GM21447 (cell line): ENCODE data around the gene CDYL.
A peak's percentile ranks its signal among the peaks of the same experiment; 100 is the strongest.

ENCODE experiments used
- ATAC-seq: cut with Tn5 transposase; IDR thresholded peaks from one replicate; pipeline ENCODE4 v1.9.1; 2021; ENCODE audit not compliant: unreplicated experiment

The CDYL gene, protein sequence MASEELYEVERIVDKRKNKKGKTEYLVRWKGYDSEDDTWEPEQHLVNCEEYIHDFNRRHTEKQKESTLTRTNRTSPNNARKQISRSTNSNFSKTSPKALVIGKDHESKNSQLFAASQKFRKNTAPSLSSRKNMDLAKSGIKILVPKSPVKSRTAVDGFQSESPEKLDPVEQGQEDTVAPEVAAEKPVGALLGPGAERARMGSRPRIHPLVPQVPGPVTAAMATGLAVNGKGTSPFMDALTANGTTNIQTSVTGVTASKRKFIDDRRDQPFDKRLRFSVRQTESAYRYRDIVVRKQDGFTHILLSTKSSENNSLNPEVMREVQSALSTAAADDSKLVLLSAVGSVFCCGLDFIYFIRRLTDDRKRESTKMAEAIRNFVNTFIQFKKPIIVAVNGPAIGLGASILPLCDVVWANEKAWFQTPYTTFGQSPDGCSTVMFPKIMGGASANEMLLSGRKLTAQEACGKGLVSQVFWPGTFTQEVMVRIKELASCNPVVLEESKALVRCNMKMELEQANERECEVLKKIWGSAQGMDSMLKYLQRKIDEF

DNA sequence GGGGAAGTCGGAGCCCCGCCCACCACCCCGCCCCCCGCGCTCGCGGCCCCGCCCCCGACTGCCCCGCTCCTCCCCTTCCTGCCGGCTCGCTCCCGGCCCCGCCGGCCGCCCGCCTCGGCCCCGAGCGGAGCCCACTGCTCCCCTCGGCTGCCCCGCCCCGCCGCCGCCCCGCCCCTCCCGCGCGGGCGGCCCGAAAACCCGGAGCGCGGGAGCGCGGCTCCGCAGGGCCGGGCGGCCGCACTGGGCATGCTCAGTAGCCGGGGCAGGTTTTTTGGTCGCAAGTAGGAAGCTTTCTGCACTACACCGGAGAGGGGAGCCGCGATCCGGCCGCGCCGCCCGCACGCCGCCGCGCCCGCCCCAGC, at the start of gene CDYL:
Gene CDYL, plus strand, starts transcription at position 274 of the 362 bp plus-strand sequence. CDS start 380 bp downstream, outside the sequence.
- ATAC-seq, result peak; percentile 54

DNA sequence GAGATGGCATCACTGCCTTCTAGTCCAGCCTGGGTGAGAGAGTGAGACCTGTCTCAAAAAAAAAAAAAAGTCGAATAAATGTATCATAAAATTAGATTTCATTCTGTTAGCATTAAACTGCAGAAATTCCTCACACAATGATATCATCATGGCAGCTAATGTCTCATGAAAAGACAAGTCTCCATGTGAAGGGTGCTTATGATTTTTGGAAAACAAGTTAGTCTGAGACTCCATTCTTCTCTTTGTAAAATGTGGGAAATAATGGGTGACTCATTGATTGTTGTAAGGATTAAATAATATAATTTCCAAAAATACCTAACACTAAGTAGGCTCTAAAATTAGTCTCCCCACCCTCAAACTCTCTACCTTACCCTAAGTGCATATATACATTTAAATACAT, 49.6 kb upstream of the CDYL start:
- no peak for ATAC-seq

DNA sequence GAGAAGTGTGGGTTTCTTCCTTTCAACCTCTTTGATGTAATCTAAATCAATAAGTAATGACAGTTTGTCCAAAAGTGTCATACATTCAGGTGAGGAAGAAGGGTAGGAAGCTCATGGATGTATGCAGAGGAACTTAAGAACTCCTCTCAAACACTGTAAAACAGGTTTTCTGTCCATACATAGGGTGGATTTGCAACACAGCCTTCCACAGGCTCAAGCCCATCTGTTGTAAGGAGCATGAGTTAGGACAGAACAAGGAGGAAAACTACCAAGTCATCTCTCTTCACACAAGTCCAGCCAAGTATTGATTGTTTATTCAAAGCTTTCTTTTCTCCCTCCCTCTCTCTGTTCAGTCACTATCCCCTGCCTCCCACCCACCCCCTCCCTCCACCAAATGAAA, 49.0 kb upstream of the CDYL start:
- ATAC-seq, result no peak

DNA sequence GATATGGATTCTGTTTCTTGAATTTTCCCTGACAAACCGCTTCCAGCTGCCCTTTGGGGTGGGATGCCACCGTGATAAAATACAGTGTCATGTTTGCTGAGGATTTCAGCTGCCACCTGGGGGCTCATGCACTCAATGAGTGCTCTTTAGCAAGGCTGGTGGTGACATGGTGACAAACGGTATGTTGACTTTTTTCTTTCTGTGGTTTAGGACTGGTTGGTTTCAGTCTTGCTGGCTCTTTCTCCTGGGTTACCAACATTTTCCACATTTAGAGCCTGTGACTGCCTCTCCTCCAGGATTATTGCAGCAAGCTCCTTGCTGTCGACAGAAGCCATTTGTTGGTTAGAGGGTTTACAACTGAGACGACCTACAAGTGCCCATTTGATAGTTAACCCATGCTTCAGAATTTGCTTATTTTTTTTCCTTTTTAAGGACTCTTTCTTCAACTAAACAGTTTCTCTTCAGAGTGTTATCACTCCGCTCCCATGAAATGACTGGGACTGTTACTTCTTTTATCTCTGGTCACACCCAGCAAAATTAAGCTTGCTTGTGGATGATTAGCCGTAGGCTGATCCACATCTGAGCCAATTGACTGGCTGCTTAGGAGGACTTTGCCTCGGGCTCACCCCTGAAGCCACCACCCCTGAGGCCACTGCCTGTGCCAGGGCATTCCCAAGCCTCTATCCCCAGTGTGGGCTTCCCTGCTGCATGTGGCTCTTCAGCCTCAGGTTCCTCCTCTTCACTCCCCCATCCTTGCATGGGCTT, 48.4 kb upstream of the CDYL start:
- no peak for ATAC-seq

DNA sequence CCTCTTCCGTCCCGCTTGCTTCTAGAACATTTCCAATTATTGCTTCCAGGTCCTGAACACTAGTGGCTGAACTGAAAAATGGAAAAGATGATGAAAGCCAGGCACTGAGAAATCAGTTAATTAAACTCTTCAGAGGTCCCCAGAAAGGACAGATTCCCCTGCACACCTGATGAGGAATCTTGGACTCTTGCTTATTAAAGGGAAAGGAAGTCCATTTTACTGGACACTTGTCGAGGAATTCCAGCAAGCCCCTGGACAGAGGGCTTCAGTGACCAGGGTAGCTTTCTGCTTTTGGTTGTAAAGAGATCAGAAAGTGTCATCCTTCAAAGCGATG, 47.8 kb upstream of the CDYL start:
- ATAC-seq, result no peak

DNA sequence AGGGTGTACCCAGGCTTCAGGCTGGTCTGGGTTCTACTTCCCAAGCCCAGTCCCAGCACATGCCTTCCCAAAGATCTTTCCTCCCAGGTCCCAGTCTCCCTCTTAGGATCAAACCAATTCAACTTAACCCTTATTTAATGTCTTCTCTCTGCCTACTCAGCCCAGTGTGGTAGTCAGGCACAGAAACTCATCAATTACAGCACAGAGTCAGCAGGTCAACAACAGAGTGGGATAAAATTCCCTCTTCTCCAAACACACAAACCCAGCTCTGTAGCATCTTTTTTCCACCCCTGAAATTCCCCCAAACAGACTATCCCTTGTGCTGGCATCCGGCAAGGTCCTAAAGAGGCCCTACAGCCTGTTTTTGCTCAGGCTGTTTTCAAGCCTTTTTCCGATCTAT, 47.3 kb upstream of the CDYL start:
- no peak for ATAC-seq

DNA sequence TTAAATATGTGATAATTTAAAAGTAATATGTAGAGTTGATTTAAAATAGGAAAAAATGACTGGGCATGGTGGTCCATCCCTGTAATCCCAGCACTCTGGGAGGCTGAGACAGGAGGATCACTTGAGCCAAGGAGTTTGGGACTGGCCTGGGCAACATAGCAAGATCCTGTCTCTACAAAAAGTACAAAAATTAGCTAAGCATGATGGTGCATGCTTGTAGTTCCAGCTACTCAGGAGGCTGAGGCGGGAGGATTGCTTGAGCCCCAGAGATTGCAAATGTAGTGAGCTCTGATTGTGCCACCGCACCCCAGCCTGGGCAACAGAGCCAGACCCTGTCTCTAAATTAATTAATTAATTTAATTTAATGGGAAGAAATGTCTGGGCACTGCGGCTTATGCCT, 44.2 kb upstream of the CDYL start:
- ATAC-seq, result no peak

DNA sequence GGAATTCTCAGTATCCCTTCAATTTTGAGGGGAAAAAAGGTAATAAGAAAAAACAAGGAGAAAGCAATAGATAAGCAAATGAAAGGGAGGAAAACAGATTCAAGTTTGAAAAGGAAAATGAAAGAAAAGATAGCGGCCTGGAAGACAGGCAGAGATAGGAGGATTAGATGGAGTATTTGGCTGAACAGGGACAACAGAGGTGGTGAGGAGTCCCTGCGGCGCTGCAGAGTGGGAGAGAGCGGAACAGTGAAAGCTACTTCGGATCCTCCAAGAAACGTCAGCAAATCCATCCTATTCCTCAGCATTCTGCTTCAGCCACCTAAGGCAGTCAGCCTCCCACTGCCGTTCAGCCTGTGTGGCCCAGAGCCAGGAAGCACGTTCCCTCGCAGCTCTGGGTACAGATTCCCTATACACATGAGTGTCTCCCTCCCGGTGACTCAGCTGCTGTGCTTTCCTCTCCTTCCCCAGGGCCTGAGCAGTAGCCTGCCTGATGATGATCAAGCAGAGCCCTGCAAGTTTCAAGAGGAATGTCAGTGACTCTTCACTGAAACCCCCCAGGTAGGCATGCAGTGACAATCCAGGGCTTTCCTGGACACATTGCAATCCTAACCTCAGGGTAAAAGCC, 43.4 kb upstream of the CDYL start:
- ATAC-seq, result no peak

DNA sequence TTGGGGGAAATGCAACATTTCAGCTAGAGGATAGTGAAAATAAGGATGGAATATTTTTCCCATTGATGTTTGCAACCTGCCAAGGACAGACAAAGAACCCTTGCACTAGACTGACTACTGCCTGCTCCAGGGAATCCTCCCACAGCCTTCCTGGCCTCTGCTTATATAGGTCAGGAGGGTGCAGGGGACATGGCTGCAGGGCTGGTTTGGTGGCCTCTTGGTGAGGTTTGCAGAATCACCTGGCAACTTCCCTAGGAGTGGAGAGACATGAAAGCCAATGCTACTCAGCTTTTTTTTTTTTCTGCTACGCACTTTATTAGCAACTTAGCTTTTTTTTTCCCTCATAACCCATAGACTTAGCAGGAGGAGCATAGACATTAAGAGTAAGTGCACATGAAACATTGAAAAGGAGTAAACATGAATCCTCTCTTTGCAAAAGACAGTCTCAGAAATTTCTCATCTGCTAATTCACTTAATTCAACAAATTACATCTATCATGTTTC, 39.8 kb upstream of the CDYL start:
- ATAC-seq, result no peak

DNA sequence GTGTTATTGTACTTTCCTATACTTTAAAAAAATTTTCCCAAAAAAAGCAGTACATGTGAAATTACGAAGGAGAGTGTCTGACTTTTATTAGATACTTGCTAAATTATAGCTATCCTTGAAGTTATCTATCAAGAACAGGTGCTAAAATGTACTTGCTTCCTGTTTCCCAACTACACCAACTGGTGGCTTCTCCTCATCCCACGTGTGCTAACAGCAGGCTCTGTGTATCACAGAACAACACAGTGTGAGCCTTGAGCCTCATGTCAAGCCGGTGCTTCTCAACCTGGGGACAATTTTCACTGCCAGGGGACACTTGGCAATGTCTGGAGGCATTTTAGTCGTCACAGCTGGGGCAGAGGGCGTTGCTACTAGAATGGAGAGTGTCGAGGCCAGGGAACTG, 36.2 kb upstream of the CDYL start:
- no peak for ATAC-seq

DNA sequence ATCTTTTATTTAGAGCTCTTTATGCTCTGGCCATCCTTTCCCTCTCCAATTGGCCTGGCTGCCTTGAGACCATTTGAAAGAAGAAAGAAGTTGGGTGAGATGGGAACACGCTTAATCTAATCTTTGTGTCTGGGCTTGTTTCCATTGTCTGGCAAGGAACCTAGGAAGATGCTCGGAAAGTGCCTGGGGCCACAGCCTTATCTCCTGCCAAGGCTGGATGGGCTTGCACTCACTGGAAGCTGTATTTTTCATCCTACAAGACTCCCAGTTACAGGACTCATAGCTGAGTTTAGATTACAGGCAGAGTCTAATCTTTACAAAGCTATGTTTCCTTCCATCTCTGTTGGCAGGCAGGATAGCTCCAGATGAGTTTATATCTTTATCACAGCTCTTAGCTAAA, 33.1 kb upstream of the CDYL start:
- ATAC-seq, result no peak

DNA sequence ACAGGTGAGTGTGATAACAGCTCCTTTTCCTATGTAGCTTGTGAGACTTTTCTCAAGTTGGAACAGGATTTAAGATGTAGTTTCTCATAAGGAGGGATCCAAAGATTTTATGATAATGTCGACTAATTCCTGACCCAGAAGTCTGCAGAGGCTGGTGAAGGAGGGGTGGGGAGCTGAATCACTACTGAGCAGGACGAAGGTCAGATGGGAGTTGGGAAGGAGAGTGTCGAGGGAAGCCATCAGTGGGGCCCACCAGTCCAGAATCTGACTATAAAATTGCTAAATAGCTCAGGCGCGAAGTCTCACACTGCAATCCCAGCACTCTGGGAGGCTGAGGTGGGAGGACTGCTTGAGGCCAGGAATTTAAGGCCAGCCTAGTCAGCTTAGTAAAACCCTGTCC, 32.3 kb upstream of the CDYL start:
- ATAC-seq, result no peak

DNA sequence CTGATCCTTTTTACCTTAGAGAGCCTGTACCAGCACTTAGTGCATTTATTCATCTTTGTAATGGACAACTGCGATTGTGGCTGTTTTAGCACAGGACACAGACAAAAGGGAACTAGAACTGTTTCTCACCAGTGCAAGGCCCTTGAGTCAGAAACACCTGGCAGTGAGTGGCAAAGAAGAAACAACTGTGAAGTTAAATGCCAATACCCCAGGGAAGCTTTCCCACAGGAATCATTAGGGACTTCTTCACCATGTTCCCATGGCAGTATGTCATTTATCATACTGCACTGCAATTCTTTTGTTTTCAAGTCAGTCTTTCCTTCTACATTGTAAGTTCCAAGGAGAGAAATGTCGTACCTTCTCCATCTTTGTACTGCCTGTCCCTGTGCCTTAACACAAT, 28.6 kb upstream of the CDYL start:
- no peak for ATAC-seq

DNA sequence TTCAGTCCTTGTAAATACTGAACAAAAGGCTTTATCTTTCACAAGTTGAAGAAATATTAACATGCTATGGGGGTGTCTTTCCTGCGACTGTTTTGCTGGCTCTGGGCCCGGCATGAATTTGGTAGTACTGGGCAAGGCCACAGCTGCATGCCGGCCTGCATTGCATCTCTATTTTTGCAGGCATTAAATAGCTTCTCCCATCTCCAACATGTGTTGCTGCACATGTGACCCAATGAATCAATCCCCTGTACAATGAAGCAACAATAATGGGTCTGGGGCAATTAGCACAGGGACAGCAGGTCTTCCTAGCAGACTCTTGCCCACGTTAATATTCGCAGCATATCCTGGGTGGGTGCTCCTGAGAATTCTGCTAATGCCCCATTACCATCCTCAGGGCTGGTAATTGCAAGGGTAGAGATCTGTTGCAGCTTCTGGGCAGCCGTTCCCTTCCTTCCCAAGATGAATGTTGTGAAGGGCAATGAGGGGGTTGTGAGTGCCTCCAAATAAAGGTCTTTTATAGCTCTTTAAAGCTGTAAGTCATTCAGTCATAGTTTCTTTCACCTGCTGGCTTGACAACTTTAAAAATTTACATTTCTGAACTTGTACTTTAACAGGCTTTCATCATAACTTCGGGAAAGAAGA, 24.3 kb upstream of the CDYL start:
- ATAC-seq, result no peak

DNA sequence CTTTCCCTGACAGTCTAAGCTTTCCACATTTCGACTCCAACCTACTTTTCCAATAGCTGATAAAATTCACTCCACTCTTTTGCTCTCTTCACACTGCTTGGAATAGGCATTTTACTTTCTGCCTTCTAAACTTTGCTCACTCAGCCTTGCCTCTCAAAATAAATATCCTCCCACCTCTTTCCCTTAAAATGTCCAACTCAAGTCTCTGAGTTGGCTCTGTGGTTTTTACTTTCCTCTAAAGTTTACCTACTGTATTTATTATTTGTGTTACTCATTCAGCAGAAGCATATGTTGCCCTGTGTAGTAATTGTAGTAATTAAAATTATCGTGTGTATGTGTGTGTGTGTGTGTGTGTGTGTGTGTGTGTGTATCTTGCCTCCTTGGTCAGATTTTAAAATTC, 20.0 kb upstream of the CDYL start:
- no peak for ATAC-seq

DNA sequence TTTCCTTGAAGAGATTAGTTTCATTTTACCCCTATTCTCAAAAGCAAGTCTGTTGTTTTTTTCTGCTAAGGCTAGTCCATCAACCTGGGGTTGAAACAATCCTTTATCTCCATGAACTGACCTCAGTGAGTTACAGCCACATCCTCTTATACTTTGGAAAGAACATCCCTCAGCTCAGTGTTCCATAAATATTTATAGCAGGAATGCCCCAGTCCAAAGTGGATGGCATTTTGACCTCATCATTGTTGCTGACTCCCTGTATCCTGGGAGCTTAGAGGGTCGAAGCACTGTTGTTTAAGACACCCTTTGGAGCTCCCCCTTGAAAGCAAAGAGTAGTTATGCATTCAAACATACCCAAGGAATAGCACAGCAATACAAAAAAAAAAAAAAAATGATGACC, 16.2 kb upstream of the CDYL start:
- no peak for ATAC-seq

DNA sequence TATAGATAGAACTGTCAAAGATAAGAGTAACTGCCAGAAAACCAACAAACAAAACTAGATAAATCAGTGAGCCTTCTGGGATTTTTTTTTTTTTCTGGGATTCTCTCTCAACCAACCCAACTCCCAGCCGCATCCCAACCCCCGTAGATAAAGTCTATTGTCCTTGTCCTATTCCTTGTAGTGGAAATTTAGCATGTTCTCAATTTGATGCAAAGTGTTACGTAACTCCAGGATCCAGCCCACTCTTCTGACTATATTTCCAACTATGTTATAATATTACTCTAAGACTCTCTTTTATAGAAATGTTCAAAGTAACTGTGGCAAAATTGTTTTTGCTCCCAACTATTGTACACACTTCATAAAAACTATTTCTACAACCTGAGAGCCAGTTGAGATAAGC, 15.4 kb upstream of the CDYL start:
- ATAC-seq, result no peak

DNA sequence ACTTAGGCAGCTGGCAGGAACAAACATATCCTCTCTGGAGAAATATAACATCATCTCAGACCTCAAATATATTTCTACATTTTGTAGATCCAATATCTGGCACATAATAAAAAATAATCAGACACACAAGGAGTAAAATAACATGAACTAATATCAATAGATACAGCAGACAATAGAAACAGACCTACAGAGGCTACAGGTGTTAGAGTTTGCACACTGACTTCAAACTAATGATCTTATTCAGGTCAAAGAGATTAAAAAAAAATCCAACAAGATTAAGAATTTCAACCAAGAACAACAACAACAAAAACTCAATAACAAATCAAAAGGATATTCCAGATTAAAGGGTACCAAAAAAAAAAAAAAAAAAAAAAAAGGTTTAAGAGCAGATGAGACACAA, 13.9 kb upstream of the CDYL start:
- no peak for ATAC-seq

DNA sequence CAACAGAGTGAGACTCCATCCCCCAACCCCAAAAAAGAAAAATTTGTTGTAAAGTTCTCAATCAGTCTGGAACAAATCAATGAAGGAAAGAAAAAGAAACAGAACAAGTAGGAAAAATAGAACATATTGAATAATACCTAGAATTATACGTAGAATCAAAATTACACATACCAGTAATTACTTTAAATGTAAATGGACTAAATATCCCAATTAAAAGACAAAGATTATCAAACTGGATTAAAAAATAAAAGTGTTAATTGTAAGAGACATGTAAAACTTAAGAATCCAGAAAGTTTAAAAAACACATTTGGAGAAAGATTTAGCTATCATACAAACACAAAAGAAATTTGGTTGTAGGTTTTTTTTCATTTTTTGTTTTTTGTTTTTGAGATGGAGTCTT, 12.3 kb upstream of the CDYL start:
- ATAC-seq, result no peak

DNA sequence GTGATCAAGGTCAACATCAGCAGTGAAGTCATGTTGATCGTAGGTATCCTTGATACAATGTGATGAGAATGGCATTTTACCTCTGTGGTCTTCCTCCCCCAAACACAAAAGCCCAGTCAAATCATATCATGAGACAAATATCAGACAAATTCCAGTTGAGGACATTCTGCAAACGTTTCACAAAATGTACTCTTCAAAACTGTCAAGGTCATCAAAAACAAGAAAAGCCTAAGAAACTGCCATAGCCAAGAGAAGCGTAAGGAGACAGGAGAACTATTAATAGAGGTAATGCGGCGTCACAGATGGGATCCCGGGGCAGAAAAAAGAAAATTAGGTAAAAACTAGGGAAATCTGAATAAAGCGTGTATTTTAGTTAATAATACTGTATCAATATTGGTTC, 7.4 kb upstream of the CDYL start:
- ATAC-seq, result no peak

DNA sequence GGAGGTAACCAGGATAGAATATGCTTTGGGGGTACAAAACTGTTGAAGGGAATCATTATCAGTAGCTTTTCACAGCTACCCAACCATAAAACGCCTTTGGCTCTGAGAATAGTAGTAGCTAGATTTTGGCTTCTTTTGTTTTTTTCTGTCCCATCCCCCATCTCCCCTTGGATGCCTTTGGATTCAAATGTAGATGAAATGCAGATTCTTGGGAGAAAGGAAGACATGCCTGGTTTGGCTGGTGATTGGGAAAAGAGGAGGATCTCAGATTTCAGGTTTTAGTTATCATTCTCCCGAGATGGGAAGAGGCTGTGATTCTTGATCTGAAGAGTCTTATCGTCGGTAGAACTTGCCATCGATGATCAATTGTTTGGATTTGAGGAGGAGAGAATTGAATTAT, 3.5 kb upstream of the CDYL start:
- ATAC-seq, result no peak
